GM08714 (cell line): ENCODE results near the gene EFNA4.
"Not testable (repeated sequence)": the region's sequence is repeated elsewhere in the genome, so short reads cannot be mapped to it uniquely, and the experiment has no call there.

ENCODE experiments used
- H3K4me3 ChIP-seq: fragments of 200-500 bp; sonication (Bioruptor generic); 2 replicates; pipeline ENCODE4 v1.5.1; 2014; ENCODE audit warnings: mild to moderate bottlenecking, low read length, inconsistent platforms
- ZNF274 ChIP-seq: IDR thresholded peaks from 2 replicates; pipeline ENCODE4 v1.6.1; 2012; ENCODE audit warnings: mild to moderate bottlenecking, low read depth, low read length

Gene EFNA4

DNA sequence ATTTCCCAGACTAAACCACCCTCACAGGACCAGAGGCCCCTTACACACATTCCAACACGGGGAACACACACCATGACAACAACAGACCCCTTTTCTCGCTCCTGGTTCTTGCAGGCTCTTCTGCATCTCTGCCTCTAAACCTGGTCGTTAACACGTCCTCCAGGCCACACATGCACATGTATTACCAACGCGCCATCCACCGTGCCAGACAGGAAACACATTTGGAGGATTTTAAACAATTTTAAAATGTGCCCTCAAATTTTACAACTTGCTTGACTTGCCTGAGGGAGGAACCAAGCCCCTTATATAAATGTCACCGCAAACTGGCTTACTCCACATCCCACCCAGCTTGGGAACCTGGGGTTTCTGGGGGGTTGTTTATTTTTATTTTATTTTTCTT, 47.3 kb downstream of the EFNA4 start:
- TF ChIP-seq ZNF274 = no peak

DNA sequence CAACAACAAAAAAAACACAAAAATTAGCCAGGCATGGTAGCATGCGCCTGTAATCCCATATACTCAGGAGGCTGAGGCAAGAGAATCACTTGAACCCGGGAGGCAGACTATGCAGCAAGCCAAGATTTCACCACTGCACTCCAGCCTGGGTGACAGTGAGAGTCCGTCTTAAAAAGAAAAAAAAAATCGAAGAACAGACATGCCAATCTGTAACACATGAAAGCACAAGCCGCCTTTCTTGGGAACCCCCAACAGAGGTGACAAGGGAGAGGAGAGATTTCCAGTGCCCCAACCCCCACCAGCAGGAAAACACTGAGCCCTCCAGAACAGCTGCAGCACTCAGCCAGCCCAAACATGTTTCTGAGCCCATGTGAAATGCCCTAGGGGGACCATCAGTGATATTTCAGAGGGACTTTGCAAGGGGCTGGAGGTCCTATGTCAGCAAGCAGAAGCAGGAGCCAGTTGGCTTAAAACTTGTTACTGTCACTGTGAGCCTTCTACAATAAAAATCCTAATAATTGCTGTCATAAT, 50.0 kb downstream of the EFNA4 start:
- no peak overlapping the region for H3K4me3 ChIP-seq
- no peak for TF ChIP-seq ZNF274

More for the DNA sequence above, 47.3 kb downstream of the EFNA4 start:
- no peak overlapping the region for H3K4me3 ChIP-seq

DNA sequence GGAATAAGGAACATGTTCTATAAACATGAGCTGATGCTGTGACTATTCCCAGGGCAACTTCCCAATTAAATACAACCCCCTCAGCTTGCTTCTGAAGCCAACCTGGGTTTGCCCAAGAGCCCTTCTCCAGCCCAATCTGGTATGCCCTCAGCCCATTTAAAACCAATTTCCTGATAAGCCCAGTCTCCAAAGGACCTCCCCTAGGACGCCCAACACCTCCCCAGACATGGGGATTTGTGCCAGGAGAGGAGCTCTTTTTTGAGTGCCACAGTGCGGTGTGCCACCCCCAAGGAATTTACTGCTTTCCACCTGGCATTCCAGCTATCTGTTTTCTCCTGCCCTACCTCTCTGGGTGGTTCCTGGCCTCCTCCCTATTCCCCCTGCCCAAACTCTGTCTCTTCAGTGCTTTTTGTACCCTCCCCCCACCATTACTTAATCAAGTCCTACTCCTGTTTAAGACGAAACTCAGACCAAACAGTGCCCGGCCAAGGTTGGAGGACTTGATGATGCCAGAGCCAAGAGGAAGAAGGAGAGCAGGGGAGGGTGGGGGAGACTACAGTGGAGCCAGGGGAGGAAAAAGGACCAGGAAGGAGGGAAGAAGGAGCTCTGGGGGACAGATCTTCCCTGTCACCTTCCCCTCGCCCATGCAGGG, 52.7 kb downstream of the EFNA4 start:
- no peak overlapping the region for H3K4me3 ChIP-seq
- TF ChIP-seq ZNF274 = no peak

DNA sequence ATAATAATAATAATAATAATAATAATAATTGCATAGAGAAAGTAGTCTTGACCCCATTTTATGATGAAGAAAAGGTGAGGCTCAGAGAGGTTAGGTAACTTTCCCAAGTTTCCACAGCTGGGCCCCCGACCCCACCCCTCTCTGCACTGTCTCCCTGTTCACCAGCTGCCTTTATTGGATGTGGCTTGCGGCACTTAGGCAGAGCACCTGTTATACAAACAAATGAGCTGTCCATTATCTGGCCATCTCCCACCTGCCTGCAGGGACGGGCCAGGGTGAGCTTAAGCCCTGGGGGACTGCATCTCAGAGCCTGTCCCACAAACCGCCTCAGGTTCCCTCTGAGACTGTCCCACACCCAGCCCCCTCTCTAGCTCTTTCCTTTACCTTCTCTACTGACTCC, 54.1 kb downstream of the EFNA4 start:
- H3K4me3 ChIP-seq = no peak overlapping the region
- no peak for TF ChIP-seq ZNF274

DNA sequence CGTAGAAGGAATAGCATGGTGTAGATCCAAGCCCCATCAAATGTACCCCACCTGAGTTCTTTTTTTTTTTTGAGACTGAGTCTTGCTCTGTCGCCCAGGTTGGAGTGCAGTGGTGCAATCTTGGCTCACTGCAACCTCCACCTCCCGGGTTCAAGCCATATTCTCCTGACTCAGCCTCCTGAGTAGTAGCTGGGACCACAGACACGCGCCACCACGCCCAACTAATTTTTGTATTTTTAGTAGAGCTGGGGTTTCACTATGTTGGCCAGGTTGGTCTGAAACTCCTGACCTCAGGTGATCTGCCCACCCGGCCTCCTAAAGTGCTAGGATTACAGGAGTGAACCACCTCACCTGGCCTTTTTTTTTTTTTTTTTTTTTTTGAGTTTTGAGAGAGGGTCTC, 54.5 kb downstream of the EFNA4 start:
- not testable (repeated sequence) for H3K4me3 ChIP-seq
